Neural cell (in vitro differentiated cells): Measurements from ENCODE around the gene FCRL5. TPM values are rescaled to one million over a fixed set of nuclear protein-coding genes. Genes with fewer than 3 reads are reported as not detected.

ENCODE experiments used
- H2AFZ ChIP-seq: fragments of 200-600, 300-800 bp; sonication (generic), shearing (Covaris generic); 2 replicates; pipeline ENCODE4 v1.6.0; 2014; ENCODE audit warnings: low read depth, mild to moderate bottlenecking, antibody characterized with exemption, low read length, moderate library complexity
- H3F3A ChIP-seq: fragments of 200-600 bp; shearing (Covaris generic); 2 replicates; pipeline ENCODE4 v1.6.1; 2016; ENCODE audit warnings: mild to moderate bottlenecking, moderate library complexity, mixed read lengths, antibody characterized with exemption, low read length; ENCODE audit not compliant: insufficient read depth, poor library complexity, severe bottlenecking
- H3K27ac ChIP-seq: fragments of 200-600, 300-800 bp; sonication (generic), shearing (Covaris generic); 2 replicates; pipeline ENCODE4 v1.5.1; 2014; ENCODE audit warnings: mild to moderate bottlenecking, low read length, moderate library complexity
- H3K27me3 ChIP-seq: fragments of 300-800, 200-600 bp; sonication (generic), shearing (Covaris generic); 2 replicates; pipeline ENCODE4 v1.6.0; 2014; ENCODE audit warnings: mild to moderate bottlenecking, low read depth, low read length, moderate library complexity; ENCODE audit not compliant: insufficient read depth
- H3K36me3 ChIP-seq: fragments of 300-800, 200-600 bp; sonication (generic), shearing (Covaris generic); 2 replicates; pipeline ENCODE4 v1.5.1; 2014; ENCODE audit warnings: mild to moderate bottlenecking, antibody characterized with exemption, low read length, moderate library complexity; ENCODE audit not compliant: insufficient read depth
- H3K4me2 ChIP-seq: fragments of 300-800, 200-600 bp; sonication (generic), shearing (Covaris generic); 2 replicates; pipeline ENCODE4 v1.6.0; 2014; ENCODE audit warnings: mild to moderate bottlenecking, low read length
- H3K4me3 ChIP-seq: fragments of 300-800, 200-600 bp; sonication (generic), shearing (Covaris generic); 2 replicates; pipeline ENCODE4 v1.5.1; 2014; ENCODE audit warnings: mild to moderate bottlenecking, low read length, moderate library complexity
- H3K79me2 ChIP-seq: fragments of 200-600 bp; shearing (Covaris generic); replicated peaks from 2 replicates; pipeline ENCODE4 v1.6.0; 2014; ENCODE audit warnings: mild to moderate bottlenecking, low read length, moderate library complexity; ENCODE audit not compliant: insufficient read depth
- H3K9ac ChIP-seq: fragments of 300-800, 200-600 bp; sonication (generic), shearing (Covaris generic); 2 replicates; pipeline ENCODE4 v1.6.1; 2016; ENCODE audit warnings: mild to moderate bottlenecking, low read length, mixed read lengths
- H3K9me2 ChIP-seq: fragments of 200-600 bp; shearing (Covaris generic); 2 replicates; pipeline ENCODE4 v1.6.1; 2016; ENCODE audit warnings: mild to moderate bottlenecking, low read length, mixed read lengths; ENCODE audit not compliant: insufficient read depth
- H3K9me3 ChIP-seq: fragments of 200-600, 300-800 bp; sonication (generic), shearing (Covaris generic); 2 replicates; pipeline ENCODE4 v1.6.1; 2016; ENCODE audit warnings: mild to moderate bottlenecking, mixed run types, low read length, moderate library complexity, mixed read lengths
- H4K20me1 ChIP-seq: fragments of 200-600 bp; shearing (Covaris generic); 2 replicates; pipeline ENCODE4 v1.6.1; 2016; ENCODE audit warnings: mild to moderate bottlenecking, mixed run types; ENCODE audit not compliant: insufficient read depth
- CTCF ChIP-seq: fragments of 450-650 bp; IDR thresholded peaks from 2 replicates; pipeline ENCODE4 v1.5.1; 2014; ENCODE audit warnings: antibody characterized with exemption, mild to moderate bottlenecking, moderate library complexity; ENCODE audit not compliant: poor library complexity, severe bottlenecking
- EP300 ChIP-seq: fragments of 450-650 bp; conservative IDR thresholded peaks from 2 replicates; pipeline ENCODE4 v1.6.1; 2014; ENCODE audit warnings: antibody characterized with exemption, mild to moderate bottlenecking, moderate library complexity; ENCODE audit not compliant: poor library complexity, severe bottlenecking
- EZH2 ChIP-seq: fragments of 200-600, 300-800 bp; shearing (Covaris generic), sonication (generic); IDR thresholded peaks from 2 replicates; pipeline ENCODE4 v1.6.1; 2014; ENCODE audit warnings: antibody characterized with exemption, low read length, borderline replicate concordance, mild to moderate bottlenecking; ENCODE audit not compliant: insufficient read depth, poor library complexity, severe bottlenecking
- MXI1 ChIP-seq: fragments of 450-650 bp; conservative IDR thresholded peaks from 2 replicates; pipeline ENCODE4 v1.6.1; 2014; ENCODE audit warnings: antibody characterized with exemption, mild to moderate bottlenecking; ENCODE audit not compliant: poor library complexity, severe bottlenecking
- POLR2AphosphoS5 ChIP-seq: IDR thresholded peaks from 2 replicates; pipeline ENCODE4 v1.6.1; 2012
- RAD21 ChIP-seq: fragments of 450-650 bp; conservative IDR thresholded peaks from 2 replicates; pipeline ENCODE4 v1.6.1; 2014; ENCODE audit warnings: antibody characterized with exemption, mild to moderate bottlenecking, moderate library complexity
- REST ChIP-seq: IDR thresholded peaks from 2 replicates; pipeline ENCODE4 v1.6.1; 2012; ENCODE audit warnings: borderline replicate concordance
- SMC3 ChIP-seq: fragments of 450-650 bp; conservative IDR thresholded peaks from 2 replicates; pipeline ENCODE4 v1.6.1; 2014; ENCODE audit warnings: antibody characterized with exemption, mild to moderate bottlenecking, moderate library complexity; ENCODE audit not compliant: poor library complexity
- TAF1 ChIP-seq: IDR thresholded peaks from 2 replicates; pipeline ENCODE4 v1.6.1; 2012; ENCODE audit warnings: low read depth
- polyA plus RNA-seq: library from polyadenylated mRNA; depleted of rRNA; stranded (reverse); fragments of >200 nt; gene quantifications from 2 replicates; pipeline ENCODE4 v1.2.3, GENCODE V29; 2014

The FCRL5 gene
- polyA plus RNA-seq, 1 donor from 2014 or later = not detected

GRCh38 chr1:157540160-157540748 lies 12.1 kb downstream of the FCRL5 start:
- Histone ChIP-seq H3K4me2 (no peak overlapping the region), H3K27me3 (no peaks in the 10 kb centered on the region), H3F3A (no peaks in the 10 kb centered on the region), H2AFZ (no peak overlapping the region), H4K20me1 (no peaks in the 10 kb centered on the region), H3K79me2 (no peaks in the 10 kb centered on the region), H3K27ac (no peak overlapping the region), H3K4me3 (no peak overlapping the region), H3K36me3 (no peaks in the 10 kb centered on the region), H3K9ac (no peak overlapping the region), H3K9me2 (no peaks in the 10 kb centered on the region), H3K9me3 (no peaks in the 10 kb centered on the region)
- TF ChIP-seq REST (no peak), MXI1 (no peak), EZH2 (no peak), CTCF (no peak)

- H3K4me3 ChIP-seq = no peak overlapping the region
Observed at GRCh38 chr1:157539568-157539967, 12.7 kb downstream of the FCRL5 start.

More at GRCh38 chr1:157539568-157539967, 12.7 kb downstream of the FCRL5 start:
- Histone ChIP-seq H3K27ac (no peak overlapping the region), H3K79me2 (no peaks in the 10 kb centered on the region), H4K20me1 (no peaks in the 10 kb centered on the region), H3K27me3 (no peaks in the 10 kb centered on the region), H2AFZ (no peak overlapping the region), H3K4me2 (no peak overlapping the region), H3K9me2 (no peaks in the 10 kb centered on the region), H3K36me3 (no peaks in the 10 kb centered on the region), H3K9ac (no peak overlapping the region), H3F3A (no peaks in the 10 kb centered on the region), H3K9me3 (no peaks in the 10 kb centered on the region)
- TF ChIP-seq EZH2 (no peak), RAD21 (no peak), TAF1 (no peak), CTCF (no peak), SMC3 (no peak), REST (no peak), MXI1 (no peak), POLR2AphosphoS5 (no peak), EP300 (no peak)
